WERI-Rb-1 (cell line): ENCODE measurements around the gene YTHDC2.

Source experiments
- DNase-seq: peaks from one replicate; pipeline ENCODE4 v3.0.0-alpha.2; 2020
- H3K27ac ChIP-seq: fragments of 250-450 bp; sonication (Bioruptor Pico); 2 replicates; pipeline ENCODE4 v1.5.1; 2020; ENCODE audit warnings: mild to moderate bottlenecking, moderate library complexity
- H3K27me3 ChIP-seq: fragments of 250-450 bp; sonication (Bioruptor Pico); 2 replicates; pipeline ENCODE4 v1.5.1; 2021; ENCODE audit warnings: mild to moderate bottlenecking, low read depth, moderate library complexity; ENCODE audit not compliant: insufficient read depth, severe bottlenecking
- H3K36me3 ChIP-seq: fragments of 250-450 bp; sonication (Bioruptor Pico); 2 replicates; pipeline ENCODE4 v1.5.1; 2020; ENCODE audit warnings: mild to moderate bottlenecking, moderate library complexity
- H3K4me3 ChIP-seq: 2 replicates; pipeline ENCODE4 v1.5.1; 2011; ENCODE audit warnings: low read depth, mild to moderate bottlenecking, control low read depth, low read length
- H3K9me3 ChIP-seq: fragments of 250-450 bp; sonication (Bioruptor Pico); 2 replicates; pipeline ENCODE4 v1.5.1; 2021; ENCODE audit warnings: mild to moderate bottlenecking, moderate library complexity; ENCODE audit not compliant: severe bottlenecking
- TF ChIP-seq, protein P1 (sequence below): IDR thresholded peaks from 2 replicates; pipeline ENCODE4 v1.5.1; 2011; ENCODE audit warnings: low read depth, mild to moderate bottlenecking, control low read depth, inconsistent platforms, low read length

Gene YTHDC2

DNA sequence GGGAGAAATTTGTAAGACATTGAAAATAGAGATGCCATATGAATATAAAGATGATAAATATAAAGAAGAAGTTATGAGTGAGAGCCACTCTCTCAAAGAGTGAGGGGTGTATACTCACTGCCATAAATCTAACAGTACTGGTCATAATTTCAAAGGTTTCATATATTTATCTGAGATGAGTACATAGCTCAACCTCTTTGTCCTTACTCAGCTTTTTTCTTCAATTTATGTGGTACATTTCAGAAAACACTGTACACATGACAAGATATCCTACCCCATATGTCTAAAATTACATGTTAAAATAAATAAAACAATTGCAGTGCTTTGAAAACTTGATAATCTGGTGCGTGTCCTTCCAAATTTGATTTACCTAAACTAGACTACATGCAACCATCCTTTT is 20.0 kb upstream of the YTHDC2 start:
- TF ChIP-seq, protein P1, sequence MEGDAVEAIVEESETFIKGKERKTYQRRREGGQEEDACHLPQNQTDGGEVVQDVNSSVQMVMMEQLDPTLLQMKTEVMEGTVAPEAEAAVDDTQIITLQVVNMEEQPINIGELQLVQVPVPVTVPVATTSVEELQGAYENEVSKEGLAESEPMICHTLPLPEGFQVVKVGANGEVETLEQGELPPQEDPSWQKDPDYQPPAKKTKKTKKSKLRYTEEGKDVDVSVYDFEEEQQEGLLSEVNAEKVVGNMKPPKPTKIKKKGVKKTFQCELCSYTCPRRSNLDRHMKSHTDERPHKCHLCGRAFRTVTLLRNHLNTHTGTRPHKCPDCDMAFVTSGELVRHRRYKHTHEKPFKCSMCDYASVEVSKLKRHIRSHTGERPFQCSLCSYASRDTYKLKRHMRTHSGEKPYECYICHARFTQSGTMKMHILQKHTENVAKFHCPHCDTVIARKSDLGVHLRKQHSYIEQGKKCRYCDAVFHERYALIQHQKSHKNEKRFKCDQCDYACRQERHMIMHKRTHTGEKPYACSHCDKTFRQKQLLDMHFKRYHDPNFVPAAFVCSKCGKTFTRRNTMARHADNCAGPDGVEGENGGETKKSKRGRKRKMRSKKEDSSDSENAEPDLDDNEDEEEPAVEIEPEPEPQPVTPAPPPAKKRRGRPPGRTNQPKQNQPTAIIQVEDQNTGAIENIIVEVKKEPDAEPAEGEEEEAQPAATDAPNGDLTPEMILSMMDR = no peak
- Histone ChIP-seq H3K4me3 (no peak overlapping the region), H3K9me3 (peaks cover 9% of the 10 kb centered on the region), H3K36me3 (no peaks in the 10 kb centered on the region), H3K27me3 (no peaks in the 10 kb centered on the region), H3K27ac (no peak overlapping the region)
- DNase-seq = no peak

DNA sequence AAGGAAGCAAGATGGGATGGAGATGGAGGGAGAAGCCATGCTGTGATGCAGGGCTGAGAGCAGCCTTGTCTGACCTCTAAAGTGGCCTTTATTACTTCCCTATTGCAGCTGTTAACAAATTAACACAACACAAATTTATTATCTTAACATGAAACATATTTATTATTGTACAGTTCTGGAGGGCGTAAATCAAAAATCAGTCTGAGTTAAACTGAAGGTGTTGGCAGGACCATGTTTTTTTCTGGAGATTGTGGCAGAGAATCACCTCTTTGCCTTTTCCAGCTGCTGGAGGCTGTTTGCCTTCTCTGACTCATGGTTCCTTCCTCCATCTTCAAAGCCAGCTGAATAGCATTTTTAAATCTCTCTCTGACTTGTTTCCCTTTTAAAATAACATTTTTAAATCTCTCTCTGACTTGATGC is 18.1 kb upstream of the YTHDC2 start:
- Histone ChIP-seq H3K36me3 (no peaks in the 10 kb centered on the region), H3K27me3 (no peaks in the 10 kb centered on the region), H3K4me3 (no peak overlapping the region), H3K27ac (no peak overlapping the region), H3K9me3 (peaks cover 6% of the 10 kb centered on the region)
- TF ChIP-seq, protein P1 = no peak
- DNase-seq = no peak

DNA sequence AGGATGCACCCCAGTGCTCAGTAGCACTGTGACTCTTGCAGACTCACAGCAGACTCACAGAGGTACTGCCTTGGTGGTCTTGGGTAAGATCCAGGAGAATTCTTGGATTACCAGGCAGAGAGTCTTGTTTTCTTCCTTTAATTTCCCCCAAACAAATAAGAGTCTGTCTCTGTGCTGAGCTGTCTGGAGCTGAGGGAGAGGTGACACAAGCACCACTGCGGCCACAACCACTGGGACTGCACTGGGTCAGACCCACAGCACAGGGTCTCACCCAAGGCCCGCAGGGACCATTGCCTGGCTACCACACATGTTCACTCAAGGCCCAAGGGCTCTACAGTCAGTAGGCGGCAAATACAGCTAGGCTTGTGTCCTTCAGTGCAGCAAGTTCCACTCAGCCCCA is 11.4 kb upstream of the YTHDC2 start:
- Histone ChIP-seq H3K9me3 (peaks cover 4% of the 10 kb centered on the region), H3K4me3 (no peak overlapping the region), H3K36me3 (no peaks in the 10 kb centered on the region), H3K27ac (no peak overlapping the region), H3K27me3 (no peaks in the 10 kb centered on the region)
- DNase-seq = no peak
- TF ChIP-seq, protein P1 = no peak

DNA sequence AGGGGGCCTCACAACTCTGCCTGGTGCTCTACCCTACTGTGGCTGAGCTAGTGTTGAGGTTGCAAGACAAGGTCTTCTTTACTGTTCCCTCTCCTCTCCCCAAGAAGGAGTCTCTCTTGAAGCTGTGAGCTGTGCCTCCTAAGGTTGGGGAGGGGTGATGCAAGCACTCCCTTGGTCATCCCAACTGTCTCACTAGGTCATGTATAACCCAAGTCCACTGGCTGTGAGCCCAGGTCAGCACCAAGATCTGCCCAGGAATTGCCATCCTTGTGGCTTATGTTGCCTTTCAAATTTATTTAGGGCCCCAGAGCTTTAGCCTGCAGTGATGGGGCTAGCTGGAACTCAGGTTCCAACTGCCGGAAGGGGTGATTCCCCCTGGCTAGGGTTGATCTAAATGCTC is 10.3 kb upstream of the YTHDC2 start:
- DNase-seq = no peak
- Histone ChIP-seq H3K27ac (no peak overlapping the region), H3K36me3 (no peaks in the 10 kb centered on the region), H3K4me3 (no peak overlapping the region), H3K27me3 (no peaks in the 10 kb centered on the region), H3K9me3 (peaks cover 4% of the 10 kb centered on the region)
- TF ChIP-seq, protein P1 = no peak

DNA sequence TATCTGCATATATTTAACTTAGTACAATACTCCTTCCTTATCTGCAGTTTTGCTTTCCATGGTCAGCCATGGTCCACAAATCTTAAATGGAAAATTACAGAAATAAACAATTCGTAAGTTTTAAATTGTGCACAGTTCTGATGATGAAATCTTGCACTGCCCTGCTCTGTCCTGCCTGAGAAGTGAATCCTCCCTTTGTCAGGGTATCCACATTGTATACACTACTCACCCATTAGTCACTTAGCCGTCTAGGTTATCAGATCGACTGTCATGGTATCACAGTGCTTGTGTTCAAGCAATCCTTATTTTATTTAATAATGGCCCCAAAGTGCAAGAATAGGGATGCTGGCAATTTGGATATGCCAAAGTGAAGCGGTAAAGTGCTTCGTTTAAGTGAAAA is 8.3 kb upstream of the YTHDC2 start:
- peaks cover 4% of the 10 kb centered on the region for H3K9me3 ChIP-seq
- no peak overlapping the region for H3K4me3 ChIP-seq
- H3K27ac ChIP-seq = no peak overlapping the region
- H3K27me3 ChIP-seq = no peaks in the 10 kb centered on the region
- TF ChIP-seq, protein P1 = no peak
- no peaks in the 10 kb centered on the region for H3K36me3 ChIP-seq
- no peak for DNase-seq

DNA sequence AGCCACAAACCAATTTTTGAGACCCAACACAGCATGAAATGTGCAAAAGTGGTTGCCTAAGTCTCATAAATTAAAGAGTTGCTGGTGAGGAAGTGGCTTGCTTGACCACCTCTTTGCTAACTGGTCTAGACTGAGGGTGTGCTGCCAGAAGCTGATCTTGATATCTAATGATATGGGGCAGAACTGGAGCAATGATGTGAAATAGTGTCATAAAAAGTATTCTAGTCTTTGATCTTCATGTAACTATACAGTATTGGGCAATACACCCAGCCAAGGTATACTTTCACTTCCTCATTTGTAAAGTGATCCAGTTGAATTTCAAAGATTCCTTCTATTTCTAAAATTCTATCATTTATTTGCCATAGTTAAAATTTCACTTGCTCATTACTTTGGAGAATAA is 5.9 kb upstream of the YTHDC2 start:
- no peak overlapping the region for H3K4me3 ChIP-seq
- no peaks in the 10 kb centered on the region for H3K36me3 ChIP-seq
- DNase-seq = no peak
- H3K27me3 ChIP-seq = no peaks in the 10 kb centered on the region
- no peak overlapping the region for H3K27ac ChIP-seq
- TF ChIP-seq, protein P1 = no peak
- no peaks in the 10 kb centered on the region for H3K9me3 ChIP-seq
